ENCODE data around the gene SYT1. TPM values are rescaled to one million over a fixed set of nuclear protein-coding genes. Genes with fewer than 3 reads are reported as not detected.

The SYT1 gene
- total RNA-seq, 4 donors from 2014 or later = 1.4 to 4.1 (median 1.8) TPM

GRCh38 chr12:78970041-78970440, 105.5 kb downstream of the SYT1 start:
- Histone ChIP-seq H3K4me3 (no peak overlapping the region), H3K4me1 (no peaks in the 10 kb centered on the region), H3K27ac (no peak overlapping the region), H3K36me3 (no peaks in the 10 kb centered on the region), H3K9me3 (no peaks in the 10 kb centered on the region), H3K27me3 (no peaks in the 10 kb centered on the region)
- DNase-seq = no peak
- TF ChIP-seq CTCF (IDR thresholded peaks at IDR 0.05) (no peak), POLR2A (IDR thresholded peaks at IDR 0.05) (no peak)

DNA sequence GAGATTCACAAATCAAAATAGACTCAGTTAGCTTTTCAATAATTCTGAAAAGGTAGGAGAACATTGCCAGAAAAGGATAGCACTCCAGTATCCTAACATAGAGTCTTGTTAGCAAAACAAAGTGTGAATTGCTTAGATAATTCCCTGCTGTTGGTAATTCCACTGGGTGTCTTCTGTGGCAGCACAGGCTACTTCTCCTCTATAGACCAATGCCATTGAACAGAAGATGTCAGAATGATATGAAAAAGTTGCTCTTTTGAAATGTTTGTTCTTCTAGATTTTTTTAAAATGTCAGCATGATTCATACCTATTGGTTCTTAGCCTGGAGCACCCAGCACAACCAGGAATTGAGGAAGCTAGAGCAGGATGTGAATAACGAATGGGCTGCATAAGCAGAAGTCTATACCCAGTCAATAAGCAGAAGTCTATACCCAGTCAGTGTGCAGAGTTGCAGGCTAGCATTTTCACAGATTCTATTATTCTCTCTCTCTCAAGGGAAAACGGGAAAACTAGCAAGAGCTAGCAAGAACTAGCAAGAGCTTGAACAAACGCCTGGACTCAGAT, 112.8 kb downstream of the SYT1 start:
- Histone ChIP-seq H3K9me3 (no peaks in the 10 kb centered on the region), H3K27ac (no peak overlapping the region), H3K4me3 (no peak overlapping the region), H3K27me3 (no peaks in the 10 kb centered on the region), H3K4me1 (no peaks in the 10 kb centered on the region), H3K36me3 (no peaks in the 10 kb centered on the region)
- TF ChIP-seq CTCF (IDR thresholded peaks at IDR 0.05) (no peak), POLR2A (IDR thresholded peaks at IDR 0.05) (no peak)
- no peak for DNase-seq

GRCh38 chr12:78994168-78994791, 129.7 kb downstream of the SYT1 start:
- TF ChIP-seq POLR2A (IDR thresholded peaks at IDR 0.05) (no peak), CTCF (IDR thresholded peaks at IDR 0.05) (no peak)
- no peak for DNase-seq
- H3K27me3 ChIP-seq = no peaks in the 10 kb centered on the region
- H3K4me3 ChIP-seq = no peak overlapping the region
- H3K27ac ChIP-seq = no peak overlapping the region
- H3K4me1 ChIP-seq = no peaks in the 10 kb centered on the region
- no peaks in the 10 kb centered on the region for H3K9me3 ChIP-seq
- no peaks in the 10 kb centered on the region for H3K36me3 ChIP-seq

- TF ChIP-seq POLR2A (IDR thresholded peaks at IDR 0.05) (no peak), CTCF (IDR thresholded peaks at IDR 0.05) (no peak)
- Histone ChIP-seq H3K36me3 (no peaks in the 10 kb centered on the region), H3K27ac (no peak overlapping the region), H3K4me3 (no peak overlapping the region), H3K27me3 (no peaks in the 10 kb centered on the region), H3K9me3 (no peaks in the 10 kb centered on the region), H3K4me1 (no peaks in the 10 kb centered on the region)
- DNase-seq = no peak
These were observed 135.9 kb downstream of the SYT1 start for GRCh38 chr12:79000501-79000900.

- TF ChIP-seq POLR2A (IDR thresholded peaks at IDR 0.05) (no peak), CTCF (IDR thresholded peaks at IDR 0.05) (no peak)
- no peak overlapping the region for H3K4me3 ChIP-seq
- H3K27me3 ChIP-seq = no peaks in the 10 kb centered on the region
- no peaks in the 10 kb centered on the region for H3K9me3 ChIP-seq
- DNase-seq = no peak
- H3K36me3 ChIP-seq = no peaks in the 10 kb centered on the region
- H3K27ac ChIP-seq = no peak overlapping the region
- no peaks in the 10 kb centered on the region for H3K4me1 ChIP-seq
These were observed 136.8 kb downstream of the SYT1 start for GRCh38 chr12:79001404-79001803.

All from Peyer's patch (tissue), 4 donors.